ENCODE data around the gene CHRM4. TPM values are rescaled to one million over a fixed set of nuclear protein-coding genes. Genes with fewer than 3 reads are reported as not detected.

CHRM4 gene
- total and polyA plus RNA-seq, 2 of the 13 experiments (the other 11 are each of a cell fraction or from before 2014, with no cell fraction given), result 0.13 to 0.21 TPM

DNA sequence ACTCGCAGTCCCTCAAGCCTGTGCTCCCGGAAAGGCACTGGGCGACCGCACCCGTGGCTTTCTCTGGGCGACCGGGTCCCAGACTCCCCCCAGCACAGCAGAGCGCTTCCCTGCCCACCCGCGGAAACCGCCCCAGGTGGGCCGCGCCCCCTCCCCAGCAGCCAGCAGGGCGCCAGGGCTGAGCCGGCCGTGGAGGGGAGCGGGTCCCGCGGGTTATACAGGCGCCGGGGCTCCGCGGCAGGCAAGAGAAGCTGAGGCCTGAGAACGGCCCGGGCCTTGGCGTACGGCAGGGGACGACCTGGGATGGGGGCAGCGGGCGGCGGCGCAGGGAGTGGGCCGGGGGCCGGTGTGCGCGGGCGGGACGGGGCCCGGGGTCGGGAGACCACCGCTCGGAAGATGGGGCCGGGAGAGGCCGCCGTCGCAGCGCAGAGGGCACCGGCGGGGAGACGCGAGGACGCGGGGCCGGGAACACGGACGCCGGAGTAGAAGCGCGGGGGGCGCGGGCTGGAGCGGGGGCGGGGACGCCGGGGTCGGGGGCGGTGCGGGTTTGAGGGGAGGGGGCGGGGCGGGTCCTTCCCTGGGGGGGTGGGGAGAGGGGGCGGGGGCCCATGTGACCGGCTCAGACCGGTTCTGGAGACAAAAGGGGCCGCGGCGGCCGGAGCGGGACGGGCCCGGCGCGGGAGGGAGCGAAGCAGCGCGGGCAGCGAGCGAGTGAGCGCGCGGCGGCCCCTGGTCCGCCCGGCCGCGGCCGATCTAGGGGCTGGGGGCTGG is 10.3 kb downstream of the CHRM4 start, which contains the start of gene MDK (continued):
- 0 out of 2 replicates have a peak, but pooled peaks have one; percentile 5 for TF ChIP-seq ZNF782 (CRISPR knock-in tag; IDR thresholded peaks at IDR 0.05; ENCODE audit: borderline replicate concordance)
- 0 out of 2 replicates have a peak, but pooled peaks have one; percentile 35 for TF ChIP-seq ZNF446 (CRISPR knock-in tag; IDR thresholded peaks at IDR 0.05)
- TF ChIP-seq, protein P1, sequence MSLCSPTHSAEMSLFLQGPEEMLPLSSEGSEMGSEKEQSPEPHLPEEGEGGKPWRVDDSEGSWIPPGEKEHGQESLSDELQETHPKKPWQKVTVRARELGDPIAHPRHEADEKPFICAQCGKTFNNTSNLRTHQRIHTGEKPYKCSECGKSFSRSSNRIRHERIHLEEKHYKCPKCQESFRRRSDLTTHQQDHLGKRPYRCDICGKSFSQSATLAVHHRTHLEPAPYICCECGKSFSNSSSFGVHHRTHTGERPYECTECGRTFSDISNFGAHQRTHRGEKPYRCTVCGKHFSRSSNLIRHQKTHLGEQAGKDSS (CRISPR knock-in tag; IDR thresholded peaks at IDR 0.05; ENCODE audit: borderline replicate concordance, low read depth), result no peak
- 0 out of 2 replicates have a peak, but pooled peaks have one; percentile 19 for TF ChIP-seq ZNF772 (CRISPR knock-in tag; IDR thresholded peaks at IDR 0.05)
- TF ChIP-seq, protein P2, sequence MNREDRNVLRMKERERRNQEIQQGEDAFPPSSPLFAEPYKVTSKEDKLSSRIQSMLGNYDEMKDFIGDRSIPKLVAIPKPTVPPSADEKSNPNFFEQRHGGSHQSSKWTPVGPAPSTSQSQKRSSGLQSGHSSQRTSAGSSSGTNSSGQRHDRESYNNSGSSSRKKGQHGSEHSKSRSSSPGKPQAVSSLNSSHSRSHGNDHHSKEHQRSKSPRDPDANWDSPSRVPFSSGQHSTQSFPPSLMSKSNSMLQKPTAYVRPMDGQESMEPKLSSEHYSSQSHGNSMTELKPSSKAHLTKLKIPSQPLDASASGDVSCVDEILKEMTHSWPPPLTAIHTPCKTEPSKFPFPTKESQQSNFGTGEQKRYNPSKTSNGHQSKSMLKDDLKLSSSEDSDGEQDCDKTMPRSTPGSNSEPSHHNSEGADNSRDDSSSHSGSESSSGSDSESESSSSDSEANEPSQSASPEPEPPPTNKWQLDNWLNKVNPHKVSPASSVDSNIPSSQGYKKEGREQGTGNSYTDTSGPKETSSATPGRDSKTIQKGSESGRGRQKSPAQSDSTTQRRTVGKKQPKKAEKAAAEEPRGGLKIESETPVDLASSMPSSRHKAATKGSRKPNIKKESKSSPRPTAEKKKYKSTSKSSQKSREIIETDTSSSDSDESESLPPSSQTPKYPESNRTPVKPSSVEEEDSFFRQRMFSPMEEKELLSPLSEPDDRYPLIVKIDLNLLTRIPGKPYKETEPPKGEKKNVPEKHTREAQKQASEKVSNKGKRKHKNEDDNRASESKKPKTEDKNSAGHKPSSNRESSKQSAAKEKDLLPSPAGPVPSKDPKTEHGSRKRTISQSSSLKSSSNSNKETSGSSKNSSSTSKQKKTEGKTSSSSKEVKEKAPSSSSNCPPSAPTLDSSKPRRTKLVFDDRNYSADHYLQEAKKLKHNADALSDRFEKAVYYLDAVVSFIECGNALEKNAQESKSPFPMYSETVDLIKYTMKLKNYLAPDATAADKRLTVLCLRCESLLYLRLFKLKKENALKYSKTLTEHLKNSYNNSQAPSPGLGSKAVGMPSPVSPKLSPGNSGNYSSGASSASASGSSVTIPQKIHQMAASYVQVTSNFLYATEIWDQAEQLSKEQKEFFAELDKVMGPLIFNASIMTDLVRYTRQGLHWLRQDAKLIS (CRISPR knock-in tag; IDR thresholded peaks at IDR 0.05), result no peak
- TF ChIP-seq ZNF749 (CRISPR knock-in tag; IDR thresholded peaks at IDR 0.05; ENCODE audit: borderline replicate concordance), result no peak; the same call in 1 of the 2 replicates
- TF ChIP-seq, protein P3, sequence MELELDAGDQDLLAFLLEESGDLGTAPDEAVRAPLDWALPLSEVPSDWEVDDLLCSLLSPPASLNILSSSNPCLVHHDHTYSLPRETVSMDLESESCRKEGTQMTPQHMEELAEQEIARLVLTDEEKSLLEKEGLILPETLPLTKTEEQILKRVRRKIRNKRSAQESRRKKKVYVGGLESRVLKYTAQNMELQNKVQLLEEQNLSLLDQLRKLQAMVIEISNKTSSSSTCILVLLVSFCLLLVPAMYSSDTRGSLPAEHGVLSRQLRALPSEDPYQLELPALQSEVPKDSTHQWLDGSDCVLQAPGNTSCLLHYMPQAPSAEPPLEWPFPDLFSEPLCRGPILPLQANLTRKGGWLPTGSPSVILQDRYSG (CRISPR knock-in tag; IDR thresholded peaks at IDR 0.05), result no peak
- TF ChIP-seq, protein P4, sequence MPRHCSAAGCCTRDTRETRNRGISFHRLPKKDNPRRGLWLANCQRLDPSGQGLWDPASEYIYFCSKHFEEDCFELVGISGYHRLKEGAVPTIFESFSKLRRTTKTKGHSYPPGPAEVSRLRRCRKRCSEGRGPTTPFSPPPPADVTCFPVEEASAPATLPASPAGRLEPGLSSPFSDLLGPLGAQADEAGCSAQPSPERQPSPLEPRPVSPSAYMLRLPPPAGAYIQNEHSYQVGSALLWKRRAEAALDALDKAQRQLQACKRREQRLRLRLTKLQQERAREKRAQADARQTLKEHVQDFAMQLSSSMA (CRISPR knock-in tag; IDR thresholded peaks at IDR 0.05), result no peak
- no peak for TF ChIP-seq SMARCE1 (IDR thresholded peaks at IDR 0.05; ENCODE audit: borderline replicate concordance)
- no peak for TF ChIP-seq NFIB (CRISPR knock-in tag; IDR thresholded peaks at IDR 0.05; ENCODE audit: borderline replicate concordance)
- 0 out of 2 replicates have a peak, but pooled peaks have one; percentile 24 for TF ChIP-seq ZBTB38 (CRISPR knock-in tag; IDR thresholded peaks at IDR 0.05)
- peak; percentile 68 for TF ChIP-seq ZBTB7A (CRISPR knock-in tag; IDR thresholded peaks at IDR 0.05)
- TF ChIP-seq, protein P5, sequence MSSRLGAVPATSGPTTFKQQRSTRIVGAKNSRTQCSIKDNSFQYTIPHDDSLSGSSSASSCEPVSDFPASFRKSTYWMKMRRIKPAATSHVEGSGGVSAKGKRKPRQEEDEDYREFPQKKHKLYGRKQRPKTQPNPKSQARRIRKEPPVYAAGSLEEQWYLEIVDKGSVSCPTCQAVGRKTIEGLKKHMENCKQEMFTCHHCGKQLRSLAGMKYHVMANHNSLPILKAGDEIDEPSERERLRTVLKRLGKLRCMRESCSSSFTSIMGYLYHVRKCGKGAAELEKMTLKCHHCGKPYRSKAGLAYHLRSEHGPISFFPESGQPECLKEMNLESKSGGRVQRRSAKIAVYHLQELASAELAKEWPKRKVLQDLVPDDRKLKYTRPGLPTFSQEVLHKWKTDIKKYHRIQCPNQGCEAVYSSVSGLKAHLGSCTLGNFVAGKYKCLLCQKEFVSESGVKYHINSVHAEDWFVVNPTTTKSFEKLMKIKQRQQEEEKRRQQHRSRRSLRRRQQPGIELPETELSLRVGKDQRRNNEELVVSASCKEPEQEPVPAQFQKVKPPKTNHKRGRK (CRISPR knock-in tag; IDR thresholded peaks at IDR 0.05), result no peak
- no peak for TF ChIP-seq NONO (IDR thresholded peaks at IDR 0.05)
- TF ChIP-seq NONO (CRISPR knock-in tag; conservative IDR thresholded peaks at IDR 0.05), result 0 out of 2 replicates have a peak, but pooled peaks have one; percentile 36
- peak; percentile 96 for TF ChIP-seq AGO2 (optimal IDR thresholded peaks at IDR 0.05; ENCODE audit: low read depth, low read length)
- peak; percentile 19; the same call in 1 of the 2 replicates for TF ChIP-seq PCBP1 (IDR thresholded peaks at IDR 0.05; ENCODE audit: borderline replicate concordance, low read depth, low read length)
- TF ChIP-seq KLF13 (CRISPR knock-in tag; IDR thresholded peaks at IDR 0.05), result no peak
- no peak for TF ChIP-seq ZC3H13 (CRISPR knock-in tag; IDR thresholded peaks at IDR 0.05)
- TF ChIP-seq HDAC1 (CRISPR knock-in tag; IDR thresholded peaks at IDR 0.05), result peak; percentile 60; the same call in 1 of the 2 replicates
- TF ChIP-seq REXO4 (CRISPR knock-in tag; IDR thresholded peaks at IDR 0.05; ENCODE audit: borderline replicate concordance), result no peak
